H1 (cell line): ENCODE data around the gene GRM5.

Source experiments
- ATF2 ChIP-seq: IDR thresholded peaks from 2 replicates; pipeline ENCODE4 v1.6.1; 2012; ENCODE audit warnings: low read length, inconsistent platforms
- ATF3 ChIP-seq: IDR thresholded peaks from 2 replicates; pipeline ENCODE4 v1.6.1; 2011; ENCODE audit warnings: low read depth, mild to moderate bottlenecking, low read length; ENCODE audit not compliant: insufficient read depth
- CEBPB ChIP-seq: IDR thresholded peaks from 2 replicates; pipeline ENCODE4 v1.6.1; 2012; ENCODE audit warnings: low read depth, low read length
- CTCF ChIP-seq, 3 experiments: IDR thresholded peaks; 1 replicate in 2 of 3; 2 replicates in 1 of 3; pipeline versions ENCODE4 v1.5.1 to v1.6.1; 2011; ENCODE audit warnings: low read length in 3 of 3, mild to moderate bottlenecking in 3 of 3, inconsistent platforms in 2 of 3, low read depth in 1 of 3, moderate library complexity in 1 of 3; ENCODE audit not compliant: insufficient read depth in 1 of 3; ENCODE audit errors: control extremely low read depth in 1 of 3
- MAX ChIP-seq: IDR thresholded peaks from 2 replicates; pipeline ENCODE4 v1.6.1; 2012; ENCODE audit warnings: inconsistent platforms
- POLR2AphosphoS5 ChIP-seq: IDR thresholded peaks from 2 replicates; pipeline ENCODE4 v1.6.1; 2011; ENCODE audit warnings: low read depth, low read length
- SIX5 ChIP-seq: IDR thresholded peaks from 2 replicates; pipeline ENCODE4 v1.6.1; 2011; ENCODE audit warnings: mild to moderate bottlenecking, low read depth, low read length
- SP2 ChIP-seq: IDR thresholded peaks from 2 replicates; pipeline ENCODE4 v1.6.1; 2012; ENCODE audit warnings: mild to moderate bottlenecking, low read length, inconsistent platforms
- SP4 ChIP-seq: IDR thresholded peaks from 2 replicates; pipeline ENCODE4 v1.6.1; 2012; ENCODE audit warnings: low read length, inconsistent platforms

- TF ChIP-seq CTCF (IDR thresholded peaks at IDR 0.05; ENCODE audit: control extremely low read depth in 1 of 3, insufficient read depth in 1 of 3, low read depth in 1 of 3, low read length in 3 of 3): no peak
- no peak for TF ChIP-seq SP4
- TF ChIP-seq SP2: no peak
- TF ChIP-seq SIX5: no peak
- no peak for TF ChIP-seq ATF2
- TF ChIP-seq POLR2AphosphoS5: no peak
- TF ChIP-seq MAX: no peak
- TF ChIP-seq CEBPB: no peak
- TF ChIP-seq ATF3: no peak
These were observed 1.5 kb upstream of the GRM5 start for GRCh38 chr11:89067264-89067663.
